Colonic mucosa (tissue), 4 donors: ENCODE data around the gene FARP1. TPM values are rescaled to one million over a fixed set of nuclear protein-coding genes. Genes with fewer than 3 reads are reported as not detected.
A peak's percentile ranks its signal among the peaks of the same experiment; 100 is the strongest.

Experiments used
- DNase-seq: peaks from one replicate; pipeline ENCODE4 v3.0.0-alpha.2; 2020
- H3K27ac ChIP-seq: fragments of 200-600 bp; one replicate; pipeline ENCODE4 v1.8.0; 2021
- H3K27me3 ChIP-seq: fragments of 200-600 bp; one replicate; pipeline ENCODE4 v1.8.0; 2021
- H3K36me3 ChIP-seq: fragments of 200-600 bp; one replicate; pipeline ENCODE4 v1.8.0; 2021
- H3K4me1 ChIP-seq: fragments of 200-600 bp; one replicate; pipeline ENCODE4 v1.8.0; 2021; ENCODE audit warnings: mild to moderate bottlenecking
- H3K4me3 ChIP-seq: fragments of 200-600 bp; one replicate; pipeline ENCODE4 v1.8.0; 2021
- H3K9ac ChIP-seq, 2 donors: one replicate each; pipeline ENCODE4 v1.7.0; 2013; ENCODE audit warnings: control low read depth in 2 of 2, low read depth in 2 of 2, low read length in 2 of 2
- H3K9me3 ChIP-seq: fragments of 200-600 bp; one replicate; pipeline ENCODE4 v1.8.0; 2021
- CTCF ChIP-seq: fragments of 200-600 bp; IDR thresholded peaks from one replicate; pipeline ENCODE4 v1.8.0; 2022; ENCODE audit warnings: antibody characterized with exemption, mild to moderate bottlenecking
- intact Hi-C: fragments of 100-400 bp; cut with DNase I; formaldehyde crosslinking; loops from one replicate; pipeline ENCODE4 v1.14.1; 2022
- total RNA-seq, 2 donors: library from RNA; stranded (reverse); fragmentation: NEBNext Ultra II Directional in 1 of 2; extraction: Animal tissue kit (Norgen Biotek cat#: 25700) in 1 of 2; gene quantifications; one replicate each; pipeline ENCODE4 v1.2.1, GENCODE V29; 2021
- donor health status: healthy.
- donor health status: DM: no; HTN: no; CAD: no.
- donor health status: DM: no; HTN: no; CAD: no.

Gene FARP1
- total RNA-seq, 2 donors from 2014 or later = 39.1 to 53.5 TPM

- Histone ChIP-seq H3K9ac (no peak overlapping the region), H3K27me3 (no peaks in the 10 kb centered on the region)
- intact Hi-C loops = no loop called here
Measured at GRCh38 chr13:98212763-98213162, 69.9 kb downstream of the FARP1 start.

GRCh38 chr13:98213354-98213753 is 70.5 kb downstream of the FARP1 start:
- intact Hi-C loops = no loop called here
- Histone ChIP-seq H3K4me1 (no peaks in the 10 kb centered on the region), H3K27ac (no peak overlapping the region), H3K4me3 (no peak overlapping the region), H3K36me3 (no peaks in the 10 kb centered on the region), H3K9ac (no peak overlapping the region), H3K9me3 (no peaks in the 10 kb centered on the region), H3K27me3 (no peaks in the 10 kb centered on the region)
- DNase-seq = no peak
- TF ChIP-seq CTCF = no peak

More at GRCh38 chr13:98212763-98213162, 69.9 kb downstream of the FARP1 start:
- Histone ChIP-seq H3K27ac (no peak overlapping the region), H3K4me3 (no peak overlapping the region), H3K36me3 (no peaks in the 10 kb centered on the region), H3K4me1 (no peaks in the 10 kb centered on the region), H3K9me3 (no peaks in the 10 kb centered on the region)
- no peak for TF ChIP-seq CTCF
- no peak for DNase-seq

GRCh38 chr13:98214008-98214643 is 71.2 kb downstream of the FARP1 start:
- DNase-seq = no peak
- intact Hi-C loops = no loop called here

DNA sequence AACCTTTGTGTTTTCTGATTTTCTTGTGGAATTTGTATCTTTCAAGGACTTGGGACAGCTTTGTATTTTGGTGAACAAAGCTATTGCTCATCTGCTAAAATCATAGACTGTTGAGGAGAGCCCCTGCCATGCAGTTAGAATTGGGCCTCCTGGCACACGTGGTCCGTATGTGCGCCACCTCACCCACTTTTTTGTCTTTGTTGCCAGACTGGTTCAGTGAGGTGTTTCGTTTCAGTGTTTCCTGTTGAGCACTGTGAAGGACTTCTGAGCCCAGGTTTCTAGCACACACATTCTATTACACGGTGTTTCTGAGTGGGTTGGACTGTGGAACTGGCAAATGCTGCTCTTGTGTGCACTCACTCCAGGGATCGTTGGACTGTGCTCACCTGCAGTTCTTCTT is 71.8 kb downstream of the FARP1 start:
- peak; percentile 66 for DNase-seq
- Histone ChIP-seq H3K4me3 (no peak overlapping the region), H3K27ac (peak overlapping the region; percentile 19), H3K36me3 (no peaks in the 10 kb centered on the region), H3K9ac (no peak overlapping the region), H3K4me1 (no peaks in the 10 kb centered on the region), H3K9me3 (no peaks in the 10 kb centered on the region), H3K27me3 (no peaks in the 10 kb centered on the region)
- TF ChIP-seq CTCF = no peak
- intact Hi-C loops = no loop called here

More at GRCh38 chr13:98214008-98214643, 71.2 kb downstream of the FARP1 start:
- TF ChIP-seq CTCF = no peak
- Histone ChIP-seq H3K4me3 (no peak overlapping the region), H3K36me3 (no peaks in the 10 kb centered on the region), H3K27me3 (no peaks in the 10 kb centered on the region), H3K9me3 (no peaks in the 10 kb centered on the region), H3K27ac (peak overlapping the region; percentile 19), H3K9ac (peak overlapping the region in 1 of 2 donors; percentile 35), H3K4me1 (no peaks in the 10 kb centered on the region)

DNA sequence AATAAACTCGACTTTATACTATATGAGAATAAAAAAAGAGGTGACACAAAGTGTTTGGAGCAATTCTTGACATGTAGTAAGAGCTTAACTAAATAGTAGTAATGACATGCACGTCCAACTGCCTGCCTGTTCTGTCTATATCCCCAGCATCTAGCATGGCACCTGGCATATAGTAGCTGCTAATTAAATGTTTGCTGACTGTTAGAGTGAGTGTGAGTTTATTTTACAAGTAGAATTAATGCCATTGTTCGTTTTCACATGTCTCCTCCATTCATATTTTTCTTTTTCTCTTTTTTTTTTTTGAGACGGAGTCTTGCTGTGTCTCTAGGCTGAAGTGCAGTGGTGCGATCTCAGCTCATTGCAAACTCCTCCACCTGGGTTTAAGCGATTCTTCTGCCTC is 72.6 kb downstream of the FARP1 start:
- Histone ChIP-seq H3K4me3 (no peak overlapping the region), H3K27me3 (no peaks in the 10 kb centered on the region), H3K9me3 (no peaks in the 10 kb centered on the region), H3K36me3 (no peaks in the 10 kb centered on the region), H3K9ac (no peak overlapping the region), H3K4me1 (no peaks in the 10 kb centered on the region), H3K27ac (no peak overlapping the region)
- no peak for TF ChIP-seq CTCF
- intact Hi-C loops = no loop called here
- no peak for DNase-seq
